Tibial artery (tissue), 4 donors: ENCODE measurements around the gene FCRLA.

Experiments
- DNase-seq, 2 donors: peaks; one replicate each; pipeline ENCODE4 v3.0.0-alpha.2; 2019
- H3K27ac ChIP-seq, 2 donors: fragments of 200-600 bp; sonication (generic) in 1 of 2; 1 replicate in 1 of 2; 2 replicates in 1 of 2; pipeline ENCODE4 v1.5.1; 2018 to 2019; ENCODE audit warnings: mild to moderate bottlenecking in 1 of 2
- H3K27me3 ChIP-seq, 2 donors: fragments of 200-600 bp; sonication (generic) in 1 of 2; one replicate each; pipeline versions ENCODE4 v1.5.1 to v1.6.0; 2016 to 2019
- H3K36me3 ChIP-seq, 3 donors: fragments of 200-600 bp; sonication (generic) in 2 of 3; one replicate each; pipeline ENCODE4 v1.5.1; 2016 to 2019; ENCODE audit warnings: mild to moderate bottlenecking in 2 of 3
- H3K4me1 ChIP-seq, 4 donors: fragments of 200-600 bp; sonication (generic) in 2 of 4; 1 replicate in 3 of 4; 2 replicates in 1 of 4; pipeline ENCODE4 v1.5.1; 2016 to 2019
- H3K4me3 ChIP-seq, 2 donors: fragments of 200-600 bp; sonication (generic) in 1 of 2; 1 replicate in 1 of 2; 2 replicates in 1 of 2; pipeline ENCODE4 v1.5.1; 2018 to 2019; ENCODE audit warnings: mild to moderate bottlenecking in 2 of 2
- H3K9me3 ChIP-seq, 3 donors: fragments of 200-600 bp; sonication (generic) in 1 of 3; one replicate each; pipeline ENCODE4 v1.5.1; 2016 to 2019
- intact Hi-C: fragments of 100-400 bp; cut with DNase I; formaldehyde crosslinking; loops from one replicate; pipeline ENCODE4 v1.15.0; 2023; ENCODE audit warnings: low total_unique reads
- TF ChIP-seq, protein P1 (sequence below), 2 experiments: fragments of 200-600 bp in 1 of 2; fragments of 450-650 bp in 1 of 2; IDR thresholded peaks; one replicate each; pipeline ENCODE4 v1.5.1; 2017 to 2019; ENCODE audit warnings: antibody characterized with exemption in 2 of 2, mild to moderate bottlenecking in 1 of 2, moderate library complexity in 1 of 2

Gene FCRLA

DNA sequence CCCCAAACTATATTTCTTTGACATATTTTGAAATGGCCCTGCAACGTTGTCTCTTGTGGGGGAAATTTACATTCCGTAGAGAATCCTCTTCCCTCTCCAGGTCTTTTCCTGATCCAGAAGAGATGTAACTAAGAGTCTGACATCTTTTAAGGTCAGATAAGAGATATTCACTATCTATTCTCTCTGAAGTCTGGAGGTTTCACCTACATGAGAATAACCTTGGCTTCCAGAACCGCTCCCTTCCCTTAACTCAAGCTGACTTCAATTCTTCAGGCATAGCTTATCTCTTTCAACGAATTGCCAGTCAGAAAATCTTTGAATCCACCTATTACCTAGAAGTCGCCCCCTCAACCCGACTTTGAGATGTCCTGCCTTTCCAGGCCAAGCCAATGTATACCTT lies 24.2 kb downstream of the FCRLA start:
- TF ChIP-seq, protein P1, sequence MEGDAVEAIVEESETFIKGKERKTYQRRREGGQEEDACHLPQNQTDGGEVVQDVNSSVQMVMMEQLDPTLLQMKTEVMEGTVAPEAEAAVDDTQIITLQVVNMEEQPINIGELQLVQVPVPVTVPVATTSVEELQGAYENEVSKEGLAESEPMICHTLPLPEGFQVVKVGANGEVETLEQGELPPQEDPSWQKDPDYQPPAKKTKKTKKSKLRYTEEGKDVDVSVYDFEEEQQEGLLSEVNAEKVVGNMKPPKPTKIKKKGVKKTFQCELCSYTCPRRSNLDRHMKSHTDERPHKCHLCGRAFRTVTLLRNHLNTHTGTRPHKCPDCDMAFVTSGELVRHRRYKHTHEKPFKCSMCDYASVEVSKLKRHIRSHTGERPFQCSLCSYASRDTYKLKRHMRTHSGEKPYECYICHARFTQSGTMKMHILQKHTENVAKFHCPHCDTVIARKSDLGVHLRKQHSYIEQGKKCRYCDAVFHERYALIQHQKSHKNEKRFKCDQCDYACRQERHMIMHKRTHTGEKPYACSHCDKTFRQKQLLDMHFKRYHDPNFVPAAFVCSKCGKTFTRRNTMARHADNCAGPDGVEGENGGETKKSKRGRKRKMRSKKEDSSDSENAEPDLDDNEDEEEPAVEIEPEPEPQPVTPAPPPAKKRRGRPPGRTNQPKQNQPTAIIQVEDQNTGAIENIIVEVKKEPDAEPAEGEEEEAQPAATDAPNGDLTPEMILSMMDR (IDR thresholded peaks at IDR 0.05), result no peak
- intact Hi-C loops, result no loop called here
- no peaks in the 10 kb centered on the region for H3K36me3 ChIP-seq
- no peak overlapping the region for H3K27ac ChIP-seq
- peaks cover 0 to 12% (median 2%) of the 10 kb centered on the region in 4 donors for H3K4me1 ChIP-seq
- no peaks in the 10 kb centered on the region for H3K9me3 ChIP-seq
- H3K4me3 ChIP-seq, result no peak overlapping the region
- no peak for DNase-seq
- peaks cover 0 to 3% of the 10 kb centered on the region in 2 donors for H3K27me3 ChIP-seq

DNA sequence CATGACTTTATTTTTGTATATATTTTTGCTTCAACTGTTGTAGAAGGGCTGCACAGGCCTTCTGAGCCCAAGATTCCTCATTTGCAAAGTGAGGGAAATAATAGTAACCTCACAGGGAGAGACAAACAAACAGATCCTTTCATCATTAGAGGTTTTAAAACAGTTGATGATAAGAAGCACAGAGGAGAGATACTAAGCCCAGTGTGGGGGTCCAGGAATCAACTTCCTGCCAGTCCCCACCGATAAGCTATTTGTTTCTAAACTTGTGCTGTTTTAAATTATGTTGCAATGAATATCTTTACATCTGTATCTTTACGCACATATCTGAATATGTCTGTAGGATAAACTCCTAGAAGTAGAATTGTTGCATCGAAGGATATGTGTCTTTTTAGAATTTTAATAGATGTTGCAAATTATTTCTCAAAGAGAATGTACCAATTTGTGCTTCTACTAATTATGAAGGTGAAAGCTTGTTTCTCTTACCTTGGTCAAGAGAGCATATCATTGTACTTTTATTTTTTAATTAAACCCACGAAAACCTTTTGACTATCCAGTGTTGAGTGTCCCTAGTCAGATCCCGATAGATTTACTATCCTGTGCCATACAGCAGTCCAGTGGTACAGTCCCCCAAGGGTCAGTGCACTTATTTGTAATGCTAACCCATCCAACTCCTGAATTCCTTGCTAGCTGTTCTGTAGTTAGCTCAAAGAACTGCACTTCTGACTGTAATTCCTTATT lies 25.1 kb downstream of the FCRLA start:
- intact Hi-C loops, result no loop called here
- Histone ChIP-seq H3K27me3 (peaks cover 0 to 3% of the 10 kb centered on the region in 2 donors), H3K36me3 (no peaks in the 10 kb centered on the region), H3K4me3 (no peak overlapping the region), H3K27ac (no peak overlapping the region), H3K9me3 (no peaks in the 10 kb centered on the region), H3K4me1 (peaks cover 0 to 7% (median 2%) of the 10 kb centered on the region in 4 donors)
- TF ChIP-seq, protein P1 (IDR thresholded peaks at IDR 0.05), result no peak
- no peak for DNase-seq

DNA sequence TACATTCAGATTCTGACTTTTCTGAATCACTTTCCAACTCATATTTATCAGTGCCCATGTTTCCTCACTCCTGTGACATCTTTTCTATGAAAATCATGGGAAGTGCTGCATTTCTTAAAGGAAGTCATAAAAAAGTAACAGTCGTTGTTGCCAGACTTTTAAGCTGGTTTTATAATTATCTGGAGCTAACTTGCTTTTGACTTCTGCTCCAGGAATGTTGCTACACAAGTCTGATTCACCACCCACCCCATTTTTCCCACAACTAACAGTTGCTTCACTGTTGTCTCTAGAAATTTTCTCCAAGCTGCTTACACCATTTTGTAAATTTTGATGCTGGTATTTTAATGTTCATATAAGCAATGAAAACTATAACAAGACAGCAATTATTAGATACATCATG lies 26.5 kb downstream of the FCRLA start:
- intact Hi-C loops, result no loop called here
- TF ChIP-seq, protein P1 (IDR thresholded peaks at IDR 0.05), result no peak
- no peaks in the 10 kb centered on the region for H3K36me3 ChIP-seq
- no peaks in the 10 kb centered on the region for H3K4me1 ChIP-seq
- H3K27me3 ChIP-seq, result peaks cover 0 to 10% of the 10 kb centered on the region in 2 donors
- DNase-seq, result no peak
- H3K9me3 ChIP-seq, result no peaks in the 10 kb centered on the region
- no peak overlapping the region for H3K4me3 ChIP-seq
- H3K27ac ChIP-seq, result no peak overlapping the region

DNA sequence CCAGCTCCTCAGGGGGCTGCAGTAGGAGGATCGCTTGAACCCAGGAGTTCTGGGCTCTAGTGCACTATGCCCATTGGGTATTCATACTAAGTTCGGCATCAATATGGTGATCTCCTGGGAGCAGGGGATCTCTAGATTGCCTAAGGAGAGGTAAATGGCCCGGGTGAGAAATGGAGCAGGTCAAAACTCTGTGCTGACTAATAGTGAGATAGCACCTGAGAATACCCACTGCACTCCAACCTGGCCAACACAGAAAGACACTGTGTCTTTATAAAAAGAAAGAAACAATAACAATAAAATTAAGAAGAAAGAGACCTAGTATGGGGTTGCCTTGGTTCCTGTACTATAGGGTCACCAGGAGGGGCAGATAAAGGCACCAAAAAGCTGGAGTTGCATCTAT lies 28.8 kb downstream of the FCRLA start:
- H3K36me3 ChIP-seq, result no peaks in the 10 kb centered on the region
- DNase-seq, result no peak
- no peak overlapping the region for H3K27ac ChIP-seq
- H3K9me3 ChIP-seq, result no peaks in the 10 kb centered on the region
- intact Hi-C loops, result no loop called here
- H3K27me3 ChIP-seq, result peaks cover 0 to 17% of the 10 kb centered on the region in 2 donors
- no peak overlapping the region for H3K4me3 ChIP-seq
- TF ChIP-seq, protein P1 (IDR thresholded peaks at IDR 0.05), result no peak
- H3K4me1 ChIP-seq, result no peaks in the 10 kb centered on the region

DNA sequence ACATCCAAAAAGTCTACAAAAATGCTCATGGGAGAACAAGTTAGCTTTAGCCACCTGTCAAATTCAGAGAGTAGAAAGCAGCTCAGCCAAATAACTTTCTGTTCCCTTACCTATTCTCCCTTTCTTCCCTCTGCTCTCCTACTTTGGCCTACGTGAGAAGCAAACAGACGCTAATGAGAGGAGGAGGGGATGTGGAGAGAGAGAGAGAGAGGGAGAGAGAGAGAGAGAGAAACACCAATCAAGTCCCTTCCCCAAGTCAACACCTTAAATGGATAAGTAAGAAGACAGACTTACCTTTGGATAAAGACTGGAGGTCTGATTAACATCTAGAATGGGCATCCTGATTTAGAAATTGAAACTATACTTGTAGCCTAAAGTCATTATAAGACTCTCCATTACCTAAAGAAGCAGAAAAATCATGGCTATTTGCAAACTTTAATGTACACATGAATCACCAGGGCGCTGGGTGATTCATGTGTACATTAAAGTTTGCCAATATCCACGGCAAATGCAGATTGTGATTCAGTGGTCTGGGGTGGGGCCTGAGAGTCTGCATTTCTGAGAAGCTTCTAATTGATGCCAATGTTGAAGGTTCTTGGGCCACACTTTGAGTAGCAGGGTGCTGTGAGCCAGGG lies 29.4 kb downstream of the FCRLA start:
- Histone ChIP-seq H3K4me3 (no peak overlapping the region), H3K36me3 (no peaks in the 10 kb centered on the region), H3K4me1 (no peaks in the 10 kb centered on the region), H3K9me3 (no peaks in the 10 kb centered on the region), H3K27me3 (peaks cover 0 to 17% of the 10 kb centered on the region in 2 donors), H3K27ac (no peak overlapping the region)
- no peak for DNase-seq
- intact Hi-C loops, result no loop called here
- TF ChIP-seq, protein P1 (IDR thresholded peaks at IDR 0.05), result no peak
